ENCODE data around the gene FER.
A peak's percentile ranks its signal among the peaks of the same experiment; 100 is the strongest.
"Not testable (repeated sequence)": the region's sequence is repeated elsewhere in the genome, so short reads cannot be mapped to it uniquely, and the experiment has no call there.

The FER gene

GRCh38 chr5:109121225-109121624 lies 373.5 kb downstream of the FER start:
- DNase-seq (ENCODE audit: low spot score), result no peak

GRCh38 chr5:109125755-109126429 lies 378.2 kb downstream of the FER start:
- DNase-seq (ENCODE audit: low spot score), result no peak

DNA sequence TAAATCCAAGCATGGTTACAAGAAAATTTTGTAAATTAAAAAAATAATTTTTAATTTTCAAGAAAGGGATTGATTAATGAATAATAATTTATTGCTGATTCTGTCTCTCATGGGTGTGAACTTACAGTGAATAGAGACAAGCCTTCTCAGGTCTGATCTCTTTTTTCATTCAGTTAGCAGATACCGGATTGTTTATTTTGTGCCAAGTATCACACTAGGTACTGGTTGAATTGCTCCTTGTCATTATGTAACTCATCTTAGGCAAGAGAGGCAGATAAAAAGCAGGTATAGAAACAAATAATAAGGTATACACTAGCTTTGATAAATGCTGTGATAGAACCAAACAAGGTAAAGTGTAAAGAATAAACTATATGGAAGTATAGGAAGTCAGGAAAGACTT lies 378.8 kb downstream of the FER start:
- DNase-seq (ENCODE audit: low spot score), result no peak

DNA sequence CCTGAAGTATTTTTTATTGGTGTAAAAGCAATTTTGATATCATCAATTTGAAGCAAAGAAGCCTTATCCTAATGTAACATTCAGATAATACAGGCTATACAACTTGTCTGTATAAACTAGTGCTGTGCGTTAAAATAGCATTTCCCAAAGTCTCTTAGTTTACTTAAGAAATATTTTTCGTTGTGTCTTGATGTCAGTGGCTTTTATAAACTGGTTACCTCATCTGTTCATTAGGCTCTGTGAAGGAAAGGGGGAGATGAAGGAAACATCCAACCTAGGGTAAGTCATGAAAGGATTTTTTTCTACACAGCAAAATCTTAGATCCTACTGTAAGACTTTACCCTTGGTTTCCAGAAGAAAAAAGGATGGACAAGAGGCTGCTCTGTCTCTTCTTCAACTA lies 389.2 kb downstream of the FER start:
- no peak for DNase-seq (ENCODE audit: low spot score)

GRCh38 chr5:109141222-109142200 lies 393.8 kb downstream of the FER start:
- no peak for DNase-seq (ENCODE audit: low spot score)

- DNase-seq (ENCODE audit: low spot score), result no peak
Observed at GRCh38 chr5:109143031-109143430, 395.3 kb downstream of the FER start.

GRCh38 chr5:109145139-109145538 lies 397.4 kb downstream of the FER start:
- no peak for DNase-seq (ENCODE audit: low spot score)

- DNase-seq (ENCODE audit: low spot score), result no peak
Observed at GRCh38 chr5:109146591-109146990, 398.9 kb downstream of the FER start.

- no peak for DNase-seq (ENCODE audit: low spot score)
Observed at GRCh38 chr5:109152565-109152964, 404.9 kb downstream of the FER start.

DNA sequence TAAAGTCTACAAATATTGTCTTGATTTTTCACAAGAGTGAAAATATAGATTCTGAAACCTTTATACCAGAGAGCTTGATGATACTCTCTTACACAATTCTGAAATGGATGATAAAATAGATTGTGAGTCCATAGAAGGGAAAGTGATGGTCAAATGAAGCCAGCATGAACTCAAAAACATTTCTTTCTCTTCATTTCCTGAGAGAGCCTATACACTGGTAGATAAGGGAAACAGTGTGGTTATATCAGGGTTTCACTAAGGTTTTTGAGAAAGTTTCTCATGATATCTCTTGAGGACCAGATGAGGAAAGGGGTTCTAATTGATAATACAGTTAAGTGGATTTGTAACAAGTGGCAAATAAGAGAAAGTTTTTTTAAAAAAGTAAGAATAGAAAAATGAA lies 407.9 kb downstream of the FER start:
- DNase-seq (ENCODE audit: low spot score), result no peak

GRCh38 chr5:109156885-109157284 lies 409.2 kb downstream of the FER start:
- no peak for DNase-seq (ENCODE audit: low spot score)

- no peak for DNase-seq (ENCODE audit: low spot score)
Observed at GRCh38 chr5:109160468-109160867, 412.8 kb downstream of the FER start.

DNA sequence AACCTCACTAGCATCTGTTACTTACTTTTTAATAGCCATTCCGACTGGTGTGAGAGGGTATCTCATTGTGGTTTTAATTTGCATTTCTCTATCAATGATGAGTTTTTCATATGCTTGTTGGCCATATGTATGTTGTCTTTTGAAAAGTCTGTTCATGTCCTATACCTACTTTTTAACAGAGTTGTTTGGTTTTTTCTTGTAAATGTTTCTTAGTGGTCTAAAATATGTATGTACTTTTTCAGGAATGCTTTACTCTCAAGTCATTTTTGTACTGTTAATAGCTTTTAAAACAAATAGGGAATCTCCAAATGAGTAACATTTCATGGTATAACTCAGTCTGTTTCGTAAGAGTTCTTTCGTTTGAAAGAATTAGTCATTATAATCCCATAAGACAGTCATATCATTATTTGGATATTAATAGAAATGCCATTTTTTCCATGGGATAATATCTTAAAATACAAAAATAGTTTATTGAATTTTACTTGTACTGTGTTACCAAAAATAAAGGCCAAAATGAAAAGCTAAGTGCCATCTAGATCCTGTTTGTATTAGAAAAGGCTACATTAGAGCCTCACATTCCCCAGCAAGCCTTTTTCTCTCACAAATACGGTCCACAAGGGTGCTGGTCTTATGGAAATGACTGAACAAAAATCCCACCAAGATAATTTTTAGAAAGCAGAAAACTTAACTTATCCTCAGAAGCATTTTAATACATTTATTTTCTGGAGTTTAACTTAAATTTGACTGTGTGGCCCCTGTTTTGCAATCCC lies 414.4 kb downstream of the FER start:
- DNase-seq (ENCODE audit: low spot score), result no peak

DNA sequence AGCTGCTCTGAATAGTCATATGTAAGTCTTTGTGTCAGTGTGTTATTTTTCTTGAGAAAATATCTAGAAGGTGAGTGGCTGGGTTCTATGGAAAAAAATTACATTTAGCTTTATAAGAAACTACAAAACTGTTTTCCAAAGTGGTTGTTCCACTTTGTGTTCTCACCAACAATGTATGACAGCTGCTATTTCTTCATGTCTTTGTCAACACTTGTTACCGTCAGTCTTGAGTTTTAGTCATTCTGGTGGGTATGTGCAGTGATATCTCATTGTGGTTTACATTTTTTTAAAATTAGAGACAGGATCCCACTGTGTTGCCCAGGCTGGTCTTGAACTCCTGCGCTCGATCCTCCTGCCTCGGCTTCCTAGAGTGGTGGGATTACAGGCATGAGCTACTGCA lies 415.6 kb downstream of the FER start:
- no peak for DNase-seq (ENCODE audit: low spot score)

DNA sequence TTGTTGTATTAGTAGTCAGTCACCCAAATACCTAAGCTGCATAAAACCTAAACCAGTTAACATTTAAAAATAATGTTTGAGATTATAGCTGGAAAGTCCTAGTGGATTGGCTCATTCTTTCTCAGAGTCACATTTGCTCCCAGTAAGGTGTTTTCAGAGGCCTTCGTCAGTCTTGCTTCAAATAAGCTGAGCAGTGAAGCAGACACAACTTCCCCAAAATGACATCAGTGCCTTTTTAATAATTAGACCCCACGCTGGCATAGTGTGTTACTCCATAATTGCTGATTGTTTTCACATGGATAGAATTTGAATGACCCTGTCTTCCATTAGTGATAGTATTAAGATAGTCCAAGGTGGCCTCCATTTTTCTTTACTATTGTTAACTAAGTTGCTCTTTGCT lies 416.3 kb downstream of the FER start:
- DNase-seq (ENCODE audit: low spot score), result no peak

DNA sequence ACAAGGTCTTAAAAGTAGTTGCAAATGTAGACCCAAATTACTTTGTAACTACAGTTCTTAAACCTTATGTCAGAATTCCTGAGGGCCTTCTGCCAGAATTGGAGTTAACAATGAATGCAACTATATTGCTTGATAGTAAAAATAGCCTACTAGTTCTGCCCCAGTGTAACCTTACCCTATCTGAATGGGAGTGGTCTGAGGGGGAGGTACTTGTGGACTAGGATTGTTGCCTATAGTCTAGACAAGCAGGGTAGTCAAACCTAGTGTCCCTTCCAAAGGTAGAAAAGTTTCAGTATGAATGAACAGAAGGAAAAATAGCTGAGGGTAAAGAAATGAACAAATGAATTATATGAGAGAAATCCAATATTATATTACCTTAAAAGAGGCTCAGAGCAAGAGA lies 419.9 kb downstream of the FER start:
- peak; percentile 13 for DNase-seq (ENCODE audit: low spot score)

DNA sequence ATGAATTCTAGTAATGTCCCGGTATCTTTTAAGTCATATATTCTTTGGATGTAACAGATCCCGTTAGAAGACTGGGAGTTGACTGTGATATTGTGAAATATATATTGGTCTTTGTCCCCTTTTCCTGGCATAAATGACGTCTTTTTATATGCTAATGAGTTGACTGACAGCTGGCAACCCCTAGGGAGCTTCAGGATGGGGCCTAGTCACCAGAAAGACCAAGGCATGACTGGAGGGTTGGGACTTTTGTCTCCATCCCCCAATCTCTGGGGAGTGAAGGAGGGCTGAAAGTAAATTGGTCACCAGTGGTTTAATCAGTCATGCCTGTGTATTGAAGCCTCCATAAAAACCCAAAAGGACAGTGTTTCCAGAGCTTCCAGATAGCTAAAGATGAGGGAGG lies 420.5 kb downstream of the FER start:
- DNase-seq (ENCODE audit: low spot score), result no peak

DNA sequence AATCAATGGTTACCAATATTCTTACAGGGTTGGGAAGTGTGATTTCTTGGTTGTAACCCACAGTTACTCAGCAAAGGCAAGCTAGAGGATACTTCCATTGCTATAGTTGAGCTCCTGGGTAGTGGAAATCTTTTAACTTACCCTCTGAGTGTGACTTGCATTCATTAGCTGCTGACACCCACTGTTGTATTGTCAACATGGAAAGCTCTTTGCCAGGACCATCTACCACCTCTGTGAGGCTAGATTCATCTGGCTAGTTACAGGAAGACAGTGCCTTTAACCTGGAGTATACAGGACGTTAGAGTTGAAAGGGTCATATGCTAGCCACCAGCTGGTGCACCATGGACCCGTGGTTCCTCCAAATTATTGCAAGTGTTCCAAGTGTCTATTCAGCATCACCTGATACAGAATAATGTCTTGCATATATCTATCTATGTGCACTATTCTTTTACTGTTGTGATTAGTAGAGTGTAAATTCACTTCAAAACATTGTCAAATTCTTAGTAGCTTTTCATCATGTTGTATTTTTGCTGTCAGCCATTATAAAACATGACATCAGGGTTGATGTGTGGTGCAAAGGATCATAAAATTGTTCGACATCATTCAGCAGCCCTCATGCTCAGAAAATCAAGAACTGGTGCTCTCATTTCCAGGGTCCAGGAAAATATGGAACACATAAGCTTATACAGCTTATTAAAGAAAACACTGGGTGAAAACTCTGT lies 423.1 kb downstream of the FER start:
- peak; percentile 22 for DNase-seq (ENCODE audit: low spot score)

- not testable (repeated sequence) for DNase-seq (ENCODE audit: low spot score)
Observed at GRCh38 chr5:109171437-109172073, 423.9 kb downstream of the FER start.

DNA sequence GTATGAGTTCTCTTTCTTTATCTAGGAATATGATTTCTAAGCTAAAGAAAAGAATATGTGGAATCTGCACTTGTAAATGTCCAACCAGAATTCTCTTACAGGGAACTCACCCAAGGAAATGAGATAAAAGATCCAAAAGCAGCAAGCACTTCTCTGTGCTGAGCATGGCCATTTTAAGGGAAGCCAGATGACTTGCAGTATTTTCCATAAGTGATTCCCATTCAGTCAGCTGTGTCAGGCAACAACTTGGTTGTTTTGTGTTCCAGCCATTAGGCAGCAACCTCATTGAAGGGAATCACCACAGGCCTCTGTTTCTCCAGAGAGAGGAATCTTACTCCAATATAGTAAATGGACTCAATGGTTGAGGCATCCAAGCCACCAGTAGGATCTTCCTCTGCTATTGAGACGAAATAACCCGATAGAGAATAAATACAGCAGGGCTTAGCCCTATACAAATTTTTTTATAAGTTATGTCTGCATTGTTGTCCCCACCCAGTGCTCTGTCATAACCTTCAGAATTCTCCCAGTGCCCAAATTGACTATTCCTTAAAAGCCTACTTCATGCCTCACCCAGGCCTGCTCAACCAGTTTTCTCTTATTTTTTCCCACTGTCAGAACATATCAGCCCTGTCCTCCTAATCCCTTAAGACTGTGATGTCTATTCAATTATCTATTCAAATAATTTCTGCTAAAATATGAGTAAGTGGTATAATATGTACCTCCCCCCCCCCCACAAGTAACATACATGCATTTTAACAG lies 425.5 kb downstream of the FER start:
- no peak for DNase-seq (ENCODE audit: low spot score)

DNA sequence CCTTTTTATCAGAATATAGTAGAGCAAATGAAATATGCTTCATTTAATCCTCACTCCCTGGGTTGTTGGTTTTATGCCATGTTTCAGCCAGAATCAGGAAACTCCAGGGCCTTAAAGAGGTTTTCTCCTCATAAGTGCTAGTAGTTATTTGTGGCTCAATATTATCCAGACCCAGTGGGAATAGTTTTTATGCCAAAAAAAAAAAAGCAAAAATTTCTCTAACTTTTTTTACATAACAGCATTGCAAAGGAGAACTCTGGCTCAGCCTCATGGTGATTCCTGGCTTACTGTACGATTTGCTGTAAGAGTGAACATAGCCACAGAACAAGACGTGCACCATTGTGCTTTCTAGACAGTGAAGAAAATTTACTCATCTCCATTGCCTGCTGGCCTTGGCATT lies 429.5 kb downstream of the FER start:
- DNase-seq (ENCODE audit: low spot score), result no peak
